Measurements from ENCODE around the gene HAT1.

GRCh38 chr2:171922230-171923022 is at the start of gene HAT1:
- TF ChIP-seq POLR2A (IDR thresholded peaks at IDR 0.05; ENCODE audit: extremely low read depth, insufficient read length) (peak; percentile 57), CTCF (IDR thresholded peaks at IDR 0.05; ENCODE audit: low read depth, low read length) (no peak), MYC (IDR thresholded peaks at IDR 0.05; ENCODE audit: low read depth, low read length) (peak; percentile 53; the same call in 1 of the 2 replicates), MAX (IDR thresholded peaks at IDR 0.05; ENCODE audit: low read depth, low read length) (peak; percentile 26; the same call in 1 of the 2 replicates)
